HG03521 (cell line): ENCODE results near the gene TSEN54.

Experiments used
- ATAC-seq: cut with Tn5 transposase; IDR thresholded peaks from one replicate; pipeline ENCODE4 v1.9.1; 2021; ENCODE audit warnings: mild to moderate bottlenecking, moderate library complexity; ENCODE audit not compliant: unreplicated experiment

The TSEN54 gene

GRCh38 chr17:75536366-75536765 lies 20.0 kb downstream of the TSEN54 start:
- ATAC-seq = no peak

GRCh38 chr17:75539967-75540729 lies 23.8 kb downstream of the TSEN54 start:
- ATAC-seq = no peak

GRCh38 chr17:75540923-75541503 lies 24.7 kb downstream of the TSEN54 start:
- ATAC-seq = no peak

- ATAC-seq = no peak
Measured at GRCh38 chr17:75542229-75542628, 25.9 kb downstream of the TSEN54 start.

GRCh38 chr17:75542728-75543336 lies 26.5 kb downstream of the TSEN54 start:
- ATAC-seq = no peak

- ATAC-seq = no peak
Measured at GRCh38 chr17:75544250-75544649, 27.9 kb downstream of the TSEN54 start.

GRCh38 chr17:75546181-75546580 lies 29.9 kb downstream of the TSEN54 start:
- no peak for ATAC-seq

- ATAC-seq = no peak
Measured at GRCh38 chr17:75547091-75547490, 30.8 kb downstream of the TSEN54 start.

- ATAC-seq = no peak
Measured at GRCh38 chr17:75548813-75549212, 32.5 kb downstream of the TSEN54 start.

- no peak for ATAC-seq
Measured at GRCh38 chr17:75549246-75550138, 33.2 kb downstream of the TSEN54 start.

GRCh38 chr17:75550139-75550465 lies 33.8 kb downstream of the TSEN54 start:
- no peak for ATAC-seq

GRCh38 chr17:75551266-75551665 lies 34.9 kb downstream of the TSEN54 start:
- ATAC-seq = no peak

GRCh38 chr17:75552425-75553294 lies 36.3 kb downstream of the TSEN54 start:
- ATAC-seq = no peak

GRCh38 chr17:75553295-75554110 lies 37.2 kb downstream of the TSEN54 start:
- ATAC-seq = no peak

GRCh38 chr17:75555679-75556153 lies 39.4 kb downstream of the TSEN54 start:
- ATAC-seq = no peak

- no peak for ATAC-seq
Measured at GRCh38 chr17:75557075-75557851, 40.9 kb downstream of the TSEN54 start.

GRCh38 chr17:75557852-75558665 lies 41.7 kb downstream of the TSEN54 start:
- ATAC-seq = no peak
